ENCODE results near the gene LHFPL6.

Gene LHFPL6

DNA sequence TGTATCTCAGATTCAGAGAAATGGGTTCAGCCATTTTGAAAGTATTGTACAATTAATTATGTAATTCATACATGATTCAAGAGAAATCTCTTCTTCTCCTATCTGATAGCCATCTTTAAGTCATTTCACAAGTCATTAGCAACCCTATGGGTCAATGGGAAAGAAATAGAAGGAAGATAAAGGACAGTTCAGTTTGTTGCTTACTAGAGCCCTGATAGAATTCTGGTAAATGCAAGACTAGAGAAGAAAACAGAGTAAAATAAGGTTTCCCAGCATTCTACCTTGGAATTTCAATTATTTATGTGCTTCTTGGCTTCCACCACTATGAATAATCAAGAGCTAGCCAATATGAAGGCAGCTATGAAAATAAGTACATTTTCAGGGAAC, 117.7 kb downstream of the LHFPL6 start:
- H3K4me3 ChIP-seq (ENCODE audit: low read depth in 1 of 2, low read length in 2 of 2): no peak overlapping the region

DNA sequence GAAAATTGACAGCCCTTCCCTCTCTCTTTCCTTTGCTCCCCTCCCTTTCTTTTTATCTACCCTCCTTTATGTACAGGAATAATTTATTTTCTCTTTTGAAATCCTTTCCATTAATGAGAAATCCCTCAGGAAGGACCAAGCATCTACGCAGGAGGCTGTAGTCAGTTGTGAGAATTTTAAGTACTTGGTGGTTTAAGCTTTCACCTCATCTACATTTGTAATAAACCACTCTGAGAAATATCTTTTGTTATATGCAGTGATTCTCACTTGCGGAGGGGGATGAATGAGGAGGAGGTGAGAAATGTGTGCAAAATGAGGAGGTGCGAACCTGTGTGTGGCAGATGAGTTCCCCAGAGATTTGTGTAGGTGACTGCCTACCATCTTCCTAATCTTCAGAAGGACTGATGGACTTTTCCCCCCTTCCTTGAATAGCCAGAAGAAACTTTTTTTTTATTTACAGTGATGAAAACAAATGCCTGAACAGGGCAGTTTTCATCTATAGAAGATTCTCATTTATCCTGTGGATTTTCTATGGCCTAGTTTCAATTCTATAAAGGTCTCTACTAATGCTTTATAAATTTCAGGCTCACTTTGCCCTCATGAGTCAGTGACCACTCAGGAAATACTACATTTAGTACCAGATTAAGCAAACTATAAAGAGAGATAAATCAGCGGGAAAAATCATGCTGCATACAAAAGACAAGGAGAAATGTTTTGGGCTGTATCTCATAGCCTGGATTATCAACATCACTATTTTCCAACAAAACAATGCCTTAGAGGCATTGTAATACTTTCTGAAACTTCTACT, 118.3 kb downstream of the LHFPL6 start:
- no peaks in the 10 kb centered on the region for H3K36me3 ChIP-seq (ENCODE audit: insufficient read depth, low read length)
- peaks cover 4% of the 10 kb centered on the region for H3K4me1 ChIP-seq (ENCODE audit: insufficient read depth, low read length)
- H3K9me3 ChIP-seq (ENCODE audit: low read length): no peaks in the 10 kb centered on the region
- H3K4me3 ChIP-seq (ENCODE audit: low read depth in 1 of 2, low read length in 2 of 2): no peak overlapping the region
- H3K27me3 ChIP-seq (ENCODE audit: control insufficient read depth in 1 of 2, insufficient read depth in 2 of 2, low read length in 2 of 2): no peaks in the 10 kb centered on the region
- H3K27ac ChIP-seq (ENCODE audit: low read depth, low read length): no peak overlapping the region
- H3K9ac ChIP-seq (ENCODE audit: low read length): no peak overlapping the region

More for the DNA sequence above, 117.7 kb downstream of the LHFPL6 start:
- Histone ChIP-seq H3K9me3 (ENCODE audit: low read length) (no peaks in the 10 kb centered on the region), H3K27ac (ENCODE audit: low read depth, low read length) (no peak overlapping the region), H3K36me3 (ENCODE audit: insufficient read depth, low read length) (no peaks in the 10 kb centered on the region), H3K9ac (ENCODE audit: low read length) (no peak overlapping the region), H3K27me3 (ENCODE audit: control insufficient read depth in 1 of 2, insufficient read depth in 2 of 2, low read length in 2 of 2) (no peaks in the 10 kb centered on the region), H3K4me1 (ENCODE audit: insufficient read depth, low read length) (no peaks in the 10 kb centered on the region)

DNA sequence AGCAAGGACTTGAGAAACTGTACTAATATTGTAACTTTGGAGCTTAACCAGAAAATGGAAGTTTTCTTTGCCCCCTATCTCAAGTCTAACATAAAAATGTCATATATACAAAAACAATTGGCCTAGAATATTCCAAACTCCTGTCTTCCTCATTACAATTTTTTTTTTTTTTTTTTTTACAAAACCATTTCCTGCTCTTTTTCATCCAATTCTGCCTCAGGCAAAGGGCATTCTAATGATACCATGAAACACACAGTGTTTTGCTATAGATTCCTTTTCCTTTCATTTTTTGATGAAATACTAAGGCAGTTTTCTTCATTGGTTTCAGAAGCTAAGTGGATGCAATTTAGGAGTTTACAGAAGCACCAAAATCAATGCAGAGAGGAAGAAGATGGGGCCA, 119.7 kb downstream of the LHFPL6 start:
- H3K9ac ChIP-seq (ENCODE audit: low read length): no peak overlapping the region

DNA sequence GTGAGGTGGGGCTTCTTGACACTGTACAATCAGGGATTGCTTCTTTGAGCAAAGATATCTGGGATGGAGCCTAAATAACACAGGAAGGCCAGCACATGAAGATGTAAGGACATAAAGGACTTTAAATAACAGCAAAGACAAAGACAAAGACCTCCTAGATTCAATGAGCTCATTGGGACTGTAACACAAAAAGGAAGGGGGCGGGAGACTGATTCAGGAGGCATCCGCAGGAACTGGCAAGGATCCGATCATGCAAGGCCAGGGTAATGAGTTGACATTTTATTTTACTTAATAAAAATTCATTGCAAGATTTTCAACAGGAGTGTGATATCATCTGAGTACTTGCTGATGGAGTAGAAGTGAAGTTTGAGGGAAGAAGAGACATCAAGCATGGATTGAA, 121.5 kb downstream of the LHFPL6 start:
- H3K27ac ChIP-seq (ENCODE audit: low read depth, low read length): no peak overlapping the region

More for the DNA sequence above, 119.7 kb downstream of the LHFPL6 start:
- H3K27me3 ChIP-seq (ENCODE audit: control insufficient read depth in 1 of 2, insufficient read depth in 2 of 2, low read length in 2 of 2): no peaks in the 10 kb centered on the region
- no peaks in the 10 kb centered on the region for H3K36me3 ChIP-seq (ENCODE audit: insufficient read depth, low read length)
- H3K9me3 ChIP-seq (ENCODE audit: low read length): no peaks in the 10 kb centered on the region
- no peak overlapping the region for H3K4me3 ChIP-seq (ENCODE audit: low read depth in 1 of 2, low read length in 2 of 2)
- peaks cover 9% of the 10 kb centered on the region for H3K4me1 ChIP-seq (ENCODE audit: insufficient read depth, low read length)
- H3K27ac ChIP-seq (ENCODE audit: low read depth, low read length): no peak overlapping the region

GRCh38 chr13:39474600-39474999, 128.4 kb downstream of the LHFPL6 start:
- H3K4me1 ChIP-seq (ENCODE audit: insufficient read depth, low read length): peaks cover 4% of the 10 kb centered on the region
- H3K9me3 ChIP-seq (ENCODE audit: low read length): no peaks in the 10 kb centered on the region
- no peak overlapping the region for H3K4me3 ChIP-seq (ENCODE audit: low read depth in 1 of 2, low read length in 2 of 2)
- no peak overlapping the region for H3K9ac ChIP-seq (ENCODE audit: low read length)
- H3K36me3 ChIP-seq (ENCODE audit: insufficient read depth, low read length): no peaks in the 10 kb centered on the region
- no peaks in the 10 kb centered on the region for H3K27me3 ChIP-seq (ENCODE audit: control insufficient read depth in 1 of 2, insufficient read depth in 2 of 2, low read length in 2 of 2)
- no peak overlapping the region for H3K27ac ChIP-seq (ENCODE audit: low read depth, low read length)

More for the DNA sequence above, 121.5 kb downstream of the LHFPL6 start:
- no peaks in the 10 kb centered on the region for H3K27me3 ChIP-seq (ENCODE audit: control insufficient read depth in 1 of 2, insufficient read depth in 2 of 2, low read length in 2 of 2)
- H3K9me3 ChIP-seq (ENCODE audit: low read length): no peaks in the 10 kb centered on the region
- no peaks in the 10 kb centered on the region for H3K36me3 ChIP-seq (ENCODE audit: insufficient read depth, low read length)
- no peak overlapping the region for H3K4me3 ChIP-seq (ENCODE audit: low read depth in 1 of 2, low read length in 2 of 2)
- H3K4me1 ChIP-seq (ENCODE audit: insufficient read depth, low read length): peaks cover 9% of the 10 kb centered on the region
- H3K9ac ChIP-seq (ENCODE audit: low read length): no peak overlapping the region

GRCh38 chr13:39469676-39470075, 133.3 kb downstream of the LHFPL6 start:
- Histone ChIP-seq H3K27ac (ENCODE audit: low read depth, low read length) (no peak overlapping the region), H3K36me3 (ENCODE audit: insufficient read depth, low read length) (no peaks in the 10 kb centered on the region), H3K27me3 (ENCODE audit: control insufficient read depth in 1 of 2, insufficient read depth in 2 of 2, low read length in 2 of 2) (no peaks in the 10 kb centered on the region), H3K9ac (ENCODE audit: low read length) (no peak overlapping the region), H3K4me1 (ENCODE audit: insufficient read depth, low read length) (no peaks in the 10 kb centered on the region), H3K9me3 (ENCODE audit: low read length) (no peaks in the 10 kb centered on the region), H3K4me3 (ENCODE audit: low read depth in 1 of 2, low read length in 2 of 2) (no peak overlapping the region)

GRCh38 chr13:39468306-39468705, 134.7 kb downstream of the LHFPL6 start:
- Histone ChIP-seq H3K4me3 (ENCODE audit: low read depth in 1 of 2, low read length in 2 of 2) (no peak overlapping the region), H3K9me3 (ENCODE audit: low read length) (no peaks in the 10 kb centered on the region), H3K4me1 (ENCODE audit: insufficient read depth, low read length) (no peaks in the 10 kb centered on the region), H3K9ac (ENCODE audit: low read length) (no peak overlapping the region), H3K27me3 (ENCODE audit: control insufficient read depth in 1 of 2, insufficient read depth in 2 of 2, low read length in 2 of 2) (no peaks in the 10 kb centered on the region), H3K36me3 (ENCODE audit: insufficient read depth, low read length) (no peaks in the 10 kb centered on the region), H3K27ac (ENCODE audit: low read depth, low read length) (no peak overlapping the region)

- Histone ChIP-seq H3K27ac (ENCODE audit: low read depth, low read length) (no peak overlapping the region), H3K4me1 (ENCODE audit: insufficient read depth, low read length) (no peaks in the 10 kb centered on the region), H3K9me3 (ENCODE audit: low read length) (no peaks in the 10 kb centered on the region), H3K4me3 (ENCODE audit: low read depth in 1 of 2, low read length in 2 of 2) (no peak overlapping the region), H3K27me3 (ENCODE audit: control insufficient read depth in 1 of 2, insufficient read depth in 2 of 2, low read length in 2 of 2) (no peaks in the 10 kb centered on the region), H3K9ac (ENCODE audit: low read length) (no peak overlapping the region), H3K36me3 (ENCODE audit: insufficient read depth, low read length) (no peaks in the 10 kb centered on the region)
These were observed 139.4 kb downstream of the LHFPL6 start for GRCh38 chr13:39463611-39464010.

GRCh38 chr13:39462906-39463305, 140.1 kb downstream of the LHFPL6 start:
- H3K27me3 ChIP-seq (ENCODE audit: control insufficient read depth in 1 of 2, insufficient read depth in 2 of 2, low read length in 2 of 2): no peaks in the 10 kb centered on the region
- no peak overlapping the region for H3K9ac ChIP-seq (ENCODE audit: low read length)
- H3K36me3 ChIP-seq (ENCODE audit: insufficient read depth, low read length): no peaks in the 10 kb centered on the region
- H3K4me3 ChIP-seq (ENCODE audit: low read depth in 1 of 2, low read length in 2 of 2): no peak overlapping the region
- no peaks in the 10 kb centered on the region for H3K9me3 ChIP-seq (ENCODE audit: low read length)
- no peak overlapping the region for H3K27ac ChIP-seq (ENCODE audit: low read depth, low read length)
- no peaks in the 10 kb centered on the region for H3K4me1 ChIP-seq (ENCODE audit: insufficient read depth, low read length)

DNA sequence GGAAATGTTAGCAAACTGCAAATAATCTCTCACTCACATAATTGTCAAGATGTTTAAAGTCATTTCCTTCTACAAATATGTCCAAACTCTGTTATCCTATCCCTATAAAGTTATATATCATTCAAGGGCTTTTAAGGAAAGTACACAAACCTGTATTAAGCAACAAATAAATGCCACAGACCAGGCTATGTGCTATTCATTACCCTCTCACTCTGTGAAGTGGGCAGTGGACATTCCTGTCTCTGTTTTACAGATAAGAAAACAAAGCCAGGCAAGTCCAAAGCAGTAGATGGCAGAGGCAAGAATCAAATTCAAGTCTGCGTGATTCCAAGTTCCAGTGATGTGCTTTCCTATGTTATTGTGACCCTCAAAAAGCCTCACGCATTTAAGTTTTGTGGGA, 140.6 kb downstream of the LHFPL6 start:
- Histone ChIP-seq H3K9ac (ENCODE audit: low read length) (no peak overlapping the region), H3K4me1 (ENCODE audit: insufficient read depth, low read length) (no peaks in the 10 kb centered on the region), H3K36me3 (ENCODE audit: insufficient read depth, low read length) (no peaks in the 10 kb centered on the region), H3K27me3 (ENCODE audit: control insufficient read depth in 1 of 2, insufficient read depth in 2 of 2, low read length in 2 of 2) (no peaks in the 10 kb centered on the region), H3K4me3 (ENCODE audit: low read depth in 1 of 2, low read length in 2 of 2) (no peak overlapping the region), H3K9me3 (ENCODE audit: low read length) (no peaks in the 10 kb centered on the region), H3K27ac (ENCODE audit: low read depth, low read length) (no peak overlapping the region)

DNA sequence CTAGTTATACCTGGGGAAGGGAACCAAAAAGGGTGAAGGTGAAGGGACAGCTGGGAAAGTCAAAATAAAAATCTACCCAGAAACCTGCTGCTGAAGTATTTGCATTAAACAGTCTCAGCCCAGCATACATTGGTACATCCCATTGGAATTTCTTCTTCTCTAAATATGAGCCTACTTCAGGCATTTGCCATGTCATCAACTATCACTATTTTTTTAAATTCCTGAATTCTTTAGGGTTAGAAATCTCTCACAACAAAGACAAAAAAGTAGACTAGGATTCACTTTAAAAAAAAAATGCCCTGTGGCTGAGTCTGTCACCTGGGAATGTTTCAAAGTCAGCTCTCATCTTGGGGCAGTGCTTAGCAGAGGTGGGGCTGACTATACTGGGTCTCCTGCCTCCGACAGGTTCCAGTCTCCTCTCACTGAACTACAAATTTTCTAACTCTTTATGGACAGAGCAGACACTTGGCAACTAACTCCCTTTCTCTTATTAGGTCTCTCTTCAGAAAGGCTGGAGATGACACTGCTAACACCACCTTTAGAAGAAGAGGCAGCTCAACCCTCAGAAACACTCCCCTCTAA, 141.2 kb downstream of the LHFPL6 start:
- H3K27me3 ChIP-seq (ENCODE audit: control insufficient read depth in 1 of 2, insufficient read depth in 2 of 2, low read length in 2 of 2): no peaks in the 10 kb centered on the region
- no peaks in the 10 kb centered on the region for H3K36me3 ChIP-seq (ENCODE audit: insufficient read depth, low read length)
- no peak overlapping the region for H3K4me3 ChIP-seq (ENCODE audit: low read depth in 1 of 2, low read length in 2 of 2)
- no peak overlapping the region for H3K27ac ChIP-seq (ENCODE audit: low read depth, low read length)
- no peaks in the 10 kb centered on the region for H3K4me1 ChIP-seq (ENCODE audit: insufficient read depth, low read length)
- no peak overlapping the region for H3K9ac ChIP-seq (ENCODE audit: low read length)
- H3K9me3 ChIP-seq (ENCODE audit: low read length): no peaks in the 10 kb centered on the region

DNA sequence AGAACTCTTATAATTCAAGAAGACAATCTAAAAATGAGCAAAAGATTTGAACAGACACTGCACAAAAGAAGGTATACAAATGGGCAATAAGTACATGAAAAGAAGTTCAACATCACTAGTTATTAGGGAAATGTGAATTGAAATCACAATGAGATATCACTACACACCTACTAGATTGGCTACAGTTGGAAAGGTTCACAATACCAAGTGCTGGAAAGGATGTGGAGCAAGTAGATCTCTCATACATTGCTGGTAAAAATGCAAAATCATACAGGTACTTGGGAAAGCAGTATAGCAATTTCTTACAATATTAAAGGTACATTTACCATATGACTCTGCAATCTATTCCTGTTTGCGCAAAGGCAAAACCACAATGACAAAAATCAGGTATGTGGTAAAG, 145.7 kb downstream of the LHFPL6 start:
- no peak overlapping the region for H3K4me3 ChIP-seq (ENCODE audit: low read depth in 1 of 2, low read length in 2 of 2)
- H3K27ac ChIP-seq (ENCODE audit: low read depth, low read length): no peak overlapping the region
- no peaks in the 10 kb centered on the region for H3K9me3 ChIP-seq (ENCODE audit: low read length)
- H3K36me3 ChIP-seq (ENCODE audit: insufficient read depth, low read length): no peaks in the 10 kb centered on the region
- no peaks in the 10 kb centered on the region for H3K27me3 ChIP-seq (ENCODE audit: control insufficient read depth in 1 of 2, insufficient read depth in 2 of 2, low read length in 2 of 2)
- H3K9ac ChIP-seq (ENCODE audit: low read length): no peak overlapping the region
- peaks cover 15% of the 10 kb centered on the region for H3K4me1 ChIP-seq (ENCODE audit: insufficient read depth, low read length)

Measured in muscle layer of colon (tissue), 2 donors.